OCI-LY7 (cell line): ENCODE results near the gene SLC12A8.

Experiments used
- EZH2phosphoT487 ChIP-seq: fragments of 200-600 bp; sonication (generic); IDR thresholded peaks from 2 replicates; pipeline ENCODE4 v1.6.1; 2018; ENCODE audit warnings: low read depth, borderline replicate concordance, mild to moderate bottlenecking, mixed run types, antibody characterized with exemption, low read length, moderate library complexity, mixed read lengths
- TF ChIP-seq, protein P1 (sequence below): fragments of 200-600 bp; sonication (generic); conservative IDR thresholded peaks from 2 replicates; pipeline ENCODE4 v1.5.1; 2014; ENCODE audit warnings: mild to moderate bottlenecking, antibody characterized with exemption, low read length, moderate library complexity, mixed read lengths

DNA sequence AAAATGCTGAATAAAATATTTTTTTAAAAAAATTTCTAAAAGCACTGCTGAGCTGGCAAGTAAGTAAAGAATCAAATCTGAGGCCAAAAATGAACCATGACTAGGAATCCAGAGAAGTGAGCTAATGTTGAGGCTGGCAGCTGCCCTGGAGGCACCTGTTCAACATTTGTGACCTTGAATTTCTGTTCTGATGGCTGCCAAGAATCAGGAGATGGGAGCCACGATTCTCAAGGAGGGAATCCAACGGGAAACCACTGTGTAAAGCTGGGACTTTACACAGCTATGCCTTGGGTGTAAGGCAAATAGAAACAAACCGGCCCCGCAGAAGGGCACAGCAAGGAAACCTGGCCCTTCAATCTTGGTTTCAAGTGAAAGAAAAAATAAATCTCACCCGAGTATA is 179.4 kb downstream of the SLC12A8 start:
- TF ChIP-seq, protein P1, sequence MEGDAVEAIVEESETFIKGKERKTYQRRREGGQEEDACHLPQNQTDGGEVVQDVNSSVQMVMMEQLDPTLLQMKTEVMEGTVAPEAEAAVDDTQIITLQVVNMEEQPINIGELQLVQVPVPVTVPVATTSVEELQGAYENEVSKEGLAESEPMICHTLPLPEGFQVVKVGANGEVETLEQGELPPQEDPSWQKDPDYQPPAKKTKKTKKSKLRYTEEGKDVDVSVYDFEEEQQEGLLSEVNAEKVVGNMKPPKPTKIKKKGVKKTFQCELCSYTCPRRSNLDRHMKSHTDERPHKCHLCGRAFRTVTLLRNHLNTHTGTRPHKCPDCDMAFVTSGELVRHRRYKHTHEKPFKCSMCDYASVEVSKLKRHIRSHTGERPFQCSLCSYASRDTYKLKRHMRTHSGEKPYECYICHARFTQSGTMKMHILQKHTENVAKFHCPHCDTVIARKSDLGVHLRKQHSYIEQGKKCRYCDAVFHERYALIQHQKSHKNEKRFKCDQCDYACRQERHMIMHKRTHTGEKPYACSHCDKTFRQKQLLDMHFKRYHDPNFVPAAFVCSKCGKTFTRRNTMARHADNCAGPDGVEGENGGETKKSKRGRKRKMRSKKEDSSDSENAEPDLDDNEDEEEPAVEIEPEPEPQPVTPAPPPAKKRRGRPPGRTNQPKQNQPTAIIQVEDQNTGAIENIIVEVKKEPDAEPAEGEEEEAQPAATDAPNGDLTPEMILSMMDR: no peak
- TF ChIP-seq EZH2phosphoT487: no peak
